AG10803 (cell line): ENCODE data around the gene SLC6A1.

Experiments
- DNase-seq: peaks from one replicate; pipeline ENCODE4 v3.0.0; 2010; ENCODE audit warnings: low read depth
- H3K4me3 ChIP-seq: 2 replicates; pipeline ENCODE4 v1.5.1; 2011; ENCODE audit warnings: mild to moderate bottlenecking, low read length, control low read depth
- CTCF ChIP-seq: conservative IDR thresholded peaks from 2 replicates; pipeline ENCODE4 v1.5.1; 2011; ENCODE audit warnings: mild to moderate bottlenecking, low read length, control low read depth, inconsistent platforms

SLC6A1 gene

GRCh38 chr3:11005686-11006256, 13.2 kb downstream of the SLC6A1 start:
- no peak overlapping the region for H3K4me3 ChIP-seq
- no peak for TF ChIP-seq CTCF
- DNase-seq = no peak

GRCh38 chr3:11006986-11007933, 14.7 kb downstream of the SLC6A1 start:
- no peak for DNase-seq
- H3K4me3 ChIP-seq = no peak overlapping the region
- no peak for TF ChIP-seq CTCF

- no peak for DNase-seq
- no peak overlapping the region for H3K4me3 ChIP-seq
- no peak for TF ChIP-seq CTCF
Observed at GRCh38 chr3:11009898-11010297, 17.4 kb downstream of the SLC6A1 start.

- no peak overlapping the region for H3K4me3 ChIP-seq
Observed at GRCh38 chr3:11010426-11011165, 18.0 kb downstream of the SLC6A1 start.

GRCh38 chr3:11014253-11014652, 21.7 kb downstream of the SLC6A1 start:
- TF ChIP-seq CTCF = no peak
- H3K4me3 ChIP-seq = no peak overlapping the region
- DNase-seq = no peak

More at GRCh38 chr3:11010426-11011165, 18.0 kb downstream of the SLC6A1 start:
- no peak for TF ChIP-seq CTCF
- no peak for DNase-seq

- H3K4me3 ChIP-seq = no peak overlapping the region
- no peak for TF ChIP-seq CTCF
- no peak for DNase-seq
Observed at GRCh38 chr3:11014752-11015151, 22.2 kb downstream of the SLC6A1 start.
